K562 (cell line): ENCODE data around the gene TOMT. TPM values are rescaled to one million over a fixed set of nuclear protein-coding genes. Genes with fewer than 3 reads are reported as not detected.

Experiments
- ATAC-seq: fragments of 200-7000 bp; cut with Tn5 transposase; 3 replicates; pipeline ENCODE4 v1.9.1; 2020; ENCODE audit warnings: moderate library complexity
- BruUV-seq: library from RNA; stranded (reverse); fragments of 400-500 nt; replicated peaks from 2 replicates; lab custom pipeline; 2021; lab: Mats Ljungman, UMichigan
- CTCF ChIA-PET: fragments of 300-600 bp; formaldehyde crosslinking; extraction: SDS; loops from one replicate; lab custom pipeline; 2021; ENCODE audit warnings: low intra/inter-chr PET ratio; lab: Yijun Ruan, JAX
- POLR2A ChIA-PET: fragments of 300-600, 350-650 bp; sonication (Branson Sonifier 250); formaldehyde crosslinking; extraction: SDS; loops from one replicate; lab custom pipeline; 2021; ENCODE audit warnings: antibody characterized with exemption, inconsistent platforms; lab: Yijun Ruan, JAX
- DNase-seq, 4 experiments: peaks; one replicate each; pipeline versions ENCODE4 v3.0.0 to v3.0.0-alpha.2; 2011 to 2018; ENCODE audit warnings: low spot score in 3 of 4, mixed read lengths in 3 of 4; ENCODE audit errors: extremely low read depth in 1 of 4
- FAIRE-seq: peaks from 2 replicates; lab custom pipeline; 2011; peaks lifted over from hg19 to GRCh38; lab: Jason Lieb, UNC
- H2AFZ ChIP-seq: 2 replicates; pipeline ENCODE4 v1.6.0; 2011; ENCODE audit warnings: low read depth, low read length, control low read depth, inconsistent platforms
- H3K27ac ChIP-seq: fragments of 200-600 bp; 3 replicates; pipeline ENCODE4 v1.8.0; 2011; ENCODE audit warnings: low read depth, mild to moderate bottlenecking, control low read depth, inconsistent platforms, low read length, moderate library complexity, mixed read lengths; ENCODE audit errors: extremely low read depth
- H3K27me3 ChIP-seq, 2 experiments: fragments of 300-600 bp in 1 of 2; 2 replicates in 1 of 2; 3 replicates in 1 of 2; pipeline versions ENCODE4 v1.6.0 to v1.8.0; 2011; ENCODE audit warnings: inconsistent platforms in 2 of 2, low read length in 2 of 2, mild to moderate bottlenecking in 1 of 2, mixed read lengths in 1 of 2, moderate library complexity in 1 of 2; ENCODE audit not compliant: control insufficient read depth in 2 of 2, insufficient read depth in 2 of 2
- H3K36me3 ChIP-seq: fragments of 300-600 bp; 3 replicates; pipeline ENCODE4 v1.8.0; 2011; ENCODE audit warnings: mild to moderate bottlenecking, low read length, inconsistent platforms; ENCODE audit not compliant: control insufficient read depth, insufficient read depth
- H3K4me1 ChIP-seq, 2 experiments: fragments of 200-600 bp in 1 of 2; replicated peaks in 1 of 2; 2 replicates in 1 of 2; 3 replicates in 1 of 2; pipeline versions ENCODE4 v1.5.1 to v1.8.0; 2011; ENCODE audit warnings: inconsistent platforms in 2 of 2, low read length in 2 of 2, mild to moderate bottlenecking in 1 of 2, mixed read lengths in 1 of 2, moderate library complexity in 1 of 2; ENCODE audit not compliant: control insufficient read depth in 2 of 2, insufficient read depth in 2 of 2
- H3K4me2 ChIP-seq: 2 replicates; pipeline ENCODE4 v1.6.1; 2011; ENCODE audit warnings: low read length, control low read depth, inconsistent platforms, mixed read lengths; ENCODE audit not compliant: insufficient read depth
- H3K4me3 ChIP-seq: fragments of 200-600 bp; sonication (generic), shearing (Covaris generic); 2 replicates; pipeline ENCODE4 v1.5.1; 2016; ENCODE audit warnings: control low read depth, inconsistent platforms
- H3K79me2 ChIP-seq: fragments of 200-600 bp; 3 replicates; pipeline ENCODE4 v1.8.0; 2011; ENCODE audit warnings: low read length, inconsistent platforms; ENCODE audit not compliant: control insufficient read depth, insufficient read depth
- H3K9ac ChIP-seq, 2 experiments: 2 replicates each; pipeline versions ENCODE4 v1.6.0 to v1.6.1; 2011; ENCODE audit warnings: low read depth in 2 of 2, low read length in 2 of 2, control low read depth in 1 of 2, inconsistent platforms in 1 of 2, mild to moderate bottlenecking in 1 of 2, mixed read lengths in 1 of 2; ENCODE audit not compliant: insufficient read depth in 1 of 2
- H3K9me1 ChIP-seq: one replicate; pipeline ENCODE4 v1.6.0; 2011; ENCODE audit warnings: inconsistent platforms, mild to moderate bottlenecking, low read length, moderate library complexity; ENCODE audit not compliant: control insufficient read depth, insufficient read depth
- H3K9me3 ChIP-seq: replicated peaks from 2 replicates; pipeline ENCODE4 v1.5.1; 2011; ENCODE audit warnings: low read depth, low read length, inconsistent platforms; ENCODE audit not compliant: control insufficient read depth, insufficient read depth
- H4K20me1 ChIP-seq: replicated peaks from 2 replicates; pipeline ENCODE4 v1.6.1; 2011; ENCODE audit warnings: low read length, inconsistent platforms, mixed read lengths; ENCODE audit not compliant: control insufficient read depth, insufficient read depth
- ADNP ChIP-seq: fragments of 200-800 bp; sonication (Bioruptor generic); IDR thresholded peaks from 2 replicates; pipeline ENCODE4 v1.6.1; 2016; ENCODE audit warnings: missing genetic modification characterization, missing compliant biosample characterization
- ARHGAP35 ChIP-seq: fragments of 450-650 bp; IDR thresholded peaks from 2 replicates; pipeline ENCODE4 v1.6.1; 2018; ENCODE audit not compliant: partially characterized antibody
- CC2D1A ChIP-seq: fragments of 450-650 bp; IDR thresholded peaks from 2 replicates; pipeline ENCODE4 v1.6.1; 2017; ENCODE audit warnings: mild to moderate bottlenecking
- CREB1 ChIP-seq, 2 experiments: sonication (generic) in 1 of 2; formaldehyde crosslinking in 1 of 2; IDR thresholded peaks; 2 replicates each; pipeline versions ENCODE4 v1.6.1 to v1.8.0; 2012 to 2022; ENCODE audit warnings: inconsistent platforms in 1 of 2, mild to moderate bottlenecking in 1 of 2, missing genetic modification reagents in 1 of 2, moderate library complexity in 1 of 2
- FOXP1 ChIP-seq: sonication (generic); formaldehyde crosslinking; IDR thresholded peaks from 2 replicates; pipeline ENCODE4 v1.8.0; 2022; ENCODE audit warnings: mild to moderate bottlenecking, missing genetic modification reagents
- KDM1A ChIP-seq, 2 experiments: fragments of 450-650 bp; IDR thresholded peaks; 2 replicates each; pipeline ENCODE4 v1.6.1; 2016; ENCODE audit warnings: mild to moderate bottlenecking in 2 of 2
- MEF2A ChIP-seq: IDR thresholded peaks from 2 replicates; pipeline ENCODE4 v1.6.1; 2011; ENCODE audit warnings: low read depth, mild to moderate bottlenecking, low read length, moderate library complexity; ENCODE audit not compliant: control insufficient read depth
- NFE2 ChIP-seq: IDR thresholded peaks from 2 replicates; pipeline ENCODE4 v1.6.1; 2014; ENCODE audit warnings: antibody characterized with exemption, low read depth
- PHF21A ChIP-seq: fragments of 450-650 bp; IDR thresholded peaks from 2 replicates; pipeline ENCODE4 v1.6.1; 2017; ENCODE audit warnings: low read depth, borderline replicate concordance
- SMARCE1 ChIP-seq: fragments of 450-650 bp; IDR thresholded peaks from 2 replicates; pipeline ENCODE4 v1.7.1; 2016; ENCODE audit warnings: mild to moderate bottlenecking
- WGBS: fragments of 100-300 bp; shearing (Covaris generic); methylation state at CpG from one replicate; pipeline ENCODE4 v1.1.6; 2016; ENCODE audit warnings: low coverage, mixed read lengths; ENCODE audit not compliant: insufficient coverage; ENCODE audit errors: missing lambda C conversion rate; 5-methylcytosine and 5-hydroxymethylcytosine counted together
- in situ Hi-C: fragments of 300-500 bp; cut with MboI; formaldehyde crosslinking; loops from 4 replicates; pipeline ENCODE4 v1.15.0; 2018; ENCODE audit warnings: inconsistent platforms, mixed read lengths
- intact Hi-C: fragments of 100-400 bp; cut with micrococcal nuclease; formaldehyde crosslinking; loops from 2 replicates; pipeline ENCODE4 v1.14.2; 2022
- polyA plus RNA-seq, 8 experiments: library from polyadenylated mRNA; depleted of rRNA in 4 of 8; stranded (reverse) in 5 of 8; unstranded in 3 of 8; fragments of >200 nt; fragmentation: Nextera tagmentation in 2 of 8; fragmentation: Illumina TruSeq in 1 of 8; extraction: Ambion mirVana in 2 of 8; extraction: Trizol in 1 of 8; gene quantifications; 2 replicates each; pipeline versions ENCODE4 v1.2.1 to v1.2.3, GENCODE V29; 2011 to 2014; ENCODE audit warnings: inconsistent platforms in 1 of 8, missing spikeins in 1 of 8
- total RNA-seq, 7 experiments: library from RNA; depleted of rRNA in 6 of 7; stranded (reverse); fragments of >200 nt in 6 of 7; fragmentation: Illumina TruSeq in 2 of 7; extraction: Trizol in 2 of 7; gene quantifications; 2 replicates each; pipeline versions ENCODE4 v1.2.1 to v1.2.3, GENCODE V29; 2011 to 2021; ENCODE audit warnings: low replicate concordance in 1 of 7
- TF ChIP-seq, protein P1 (sequence below): IDR thresholded peaks from 3 replicates; pipeline ENCODE4 v1.6.1; 2011; ENCODE audit warnings: borderline replicate concordance, mild to moderate bottlenecking, moderate library complexity; ENCODE audit not compliant: insufficient read length; ENCODE audit errors: extremely low read depth
- TF ChIP-seq, protein P2 (sequence below): sonication (generic); formaldehyde crosslinking; IDR thresholded peaks from 2 replicates; pipeline ENCODE4 v1.8.0; 2022; ENCODE audit warnings: mild to moderate bottlenecking, missing genetic modification reagents
- TF ChIP-seq, protein P3 (sequence below): sonication (generic); formaldehyde crosslinking; IDR thresholded peaks from 2 replicates; pipeline ENCODE4 v1.8.1; 2022; ENCODE audit warnings: missing genetic modification reagents

TOMT gene
- total and polyA plus RNA-seq, 9 of the 15 experiments (the other 6 are each of a cell fraction or from before 2014, with no cell fraction given), result not detected

DNA sequence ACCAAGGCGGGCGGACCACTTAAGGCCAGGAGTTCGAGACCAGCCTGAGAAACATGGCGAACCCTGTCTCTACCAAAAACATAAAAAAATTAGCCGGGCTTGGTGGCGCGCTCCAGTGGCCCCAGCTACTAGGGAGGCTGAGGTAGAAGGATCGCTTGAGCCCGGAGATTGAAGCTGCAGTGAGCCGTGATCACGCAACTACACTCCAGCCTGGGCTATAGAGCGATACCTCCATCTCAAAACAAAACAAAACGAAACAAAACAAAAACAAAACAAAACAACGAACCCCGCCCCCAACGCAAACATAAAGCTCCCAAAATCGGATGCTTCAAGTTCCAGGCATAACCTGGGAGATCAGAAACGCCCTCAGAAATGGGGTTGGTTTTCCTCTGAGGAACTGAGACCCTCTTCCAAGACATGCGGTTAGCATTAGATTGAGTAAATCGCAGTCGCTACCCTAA, 24.5 kb upstream of the TOMT start:
- Histone ChIP-seq H3K9ac (peak overlapping the region; percentile 82 to 84), H2AFZ (peak overlapping the region; percentile 99), H4K20me1 (0 out of 2 replicates have a peak, but pooled peaks cover 6% of the 10 kb centered on the region), H3K27me3 (no peaks in the 10 kb centered on the region), H3K4me1 (peaks cover 6 to 11% of the 10 kb centered on the region in 2 experiments; a peak in 3 of 5 replicates), H3K4me3 (peak overlapping the region; percentile 70), H3K4me2 (peak overlapping the region; percentile 95), H3K9me1 (no peaks in the 10 kb centered on the region), H3K27ac (peak overlapping the region; percentile 76), H3K36me3 (peaks cover 3% of the 10 kb centered on the region; the same call in 2 of the 3 replicates), H3K9me3 (no peaks in the 10 kb centered on the region), H3K79me2 (peaks cover 38% of the 10 kb centered on the region)
- intact Hi-C loops, result loop anchor here (2.0 kb wide), 1 partner anchor 40 kb away; no protein-coding TSS in a partner anchor
- WGBS, result 50% methylated on average over 21 of the region's 21 CpGs
- DNase-seq (no peak), FAIRE-seq (no peak), ATAC-seq (no peak)
- CTCF ChIA-PET, result no interaction called here
- in situ Hi-C loops, result no loop called here
- POLR2A ChIA-PET, result interaction anchor here (1.3 to 2.3 kb wide), 4 partner anchors 9 to 20 kb away, joined by 5 to 15 read pairs (median 8); no protein-coding TSS in a partner anchor
- BruUV-seq, result TSS peak; percentile 76
- TF ChIP-seq SMARCE1 (peak; percentile 10; the same call in 1 of the 2 replicates), ADNP (tag) (0 out of 2 replicates have a peak, but pooled peaks have one; percentile 24), MEF2A (no peak), CREB1 (IDR thresholded peaks at IDR 0.05) (no peak), CREB1 (CRISPR knock-in tag; IDR thresholded peaks at IDR 0.05) (no peak), CC2D1A (peak; percentile 18; the same call in 1 of the 2 replicates), PHF21A (0 out of 2 replicates have a peak, but pooled peaks have one; percentile 9), NFE2 (no peak), ARHGAP35 (no peak), KDM1A (IDR thresholded peaks at IDR 0.05) (peak in 1 of 2 experiments; percentile 42; a peak in 1 of 4 replicates), FOXP1 (CRISPR knock-in tag) (0 out of 2 replicates have a peak, but pooled peaks have one; percentile 36)
- TF ChIP-seq, protein P1, sequence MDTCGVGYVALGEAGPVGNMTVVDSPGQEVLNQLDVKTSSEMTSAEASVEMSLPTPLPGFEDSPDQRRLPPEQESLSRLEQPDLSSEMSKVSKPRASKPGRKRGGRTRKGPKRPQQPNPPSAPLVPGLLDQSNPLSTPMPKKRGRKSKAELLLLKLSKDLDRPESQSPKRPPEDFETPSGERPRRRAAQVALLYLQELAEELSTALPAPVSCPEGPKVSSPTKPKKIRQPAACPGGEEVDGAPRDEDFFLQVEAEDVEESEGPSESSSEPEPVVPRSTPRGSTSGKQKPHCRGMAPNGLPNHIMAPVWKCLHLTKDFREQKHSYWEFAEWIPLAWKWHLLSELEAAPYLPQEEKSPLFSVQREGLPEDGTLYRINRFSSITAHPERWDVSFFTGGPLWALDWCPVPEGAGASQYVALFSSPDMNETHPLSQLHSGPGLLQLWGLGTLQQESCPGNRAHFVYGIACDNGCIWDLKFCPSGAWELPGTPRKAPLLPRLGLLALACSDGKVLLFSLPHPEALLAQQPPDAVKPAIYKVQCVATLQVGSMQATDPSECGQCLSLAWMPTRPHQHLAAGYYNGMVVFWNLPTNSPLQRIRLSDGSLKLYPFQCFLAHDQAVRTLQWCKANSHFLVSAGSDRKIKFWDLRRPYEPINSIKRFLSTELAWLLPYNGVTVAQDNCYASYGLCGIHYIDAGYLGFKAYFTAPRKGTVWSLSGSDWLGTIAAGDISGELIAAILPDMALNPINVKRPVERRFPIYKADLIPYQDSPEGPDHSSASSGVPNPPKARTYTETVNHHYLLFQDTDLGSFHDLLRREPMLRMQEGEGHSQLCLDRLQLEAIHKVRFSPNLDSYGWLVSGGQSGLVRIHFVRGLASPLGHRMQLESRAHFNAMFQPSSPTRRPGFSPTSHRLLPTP, result peak; percentile 48
- TF ChIP-seq, protein P2, sequence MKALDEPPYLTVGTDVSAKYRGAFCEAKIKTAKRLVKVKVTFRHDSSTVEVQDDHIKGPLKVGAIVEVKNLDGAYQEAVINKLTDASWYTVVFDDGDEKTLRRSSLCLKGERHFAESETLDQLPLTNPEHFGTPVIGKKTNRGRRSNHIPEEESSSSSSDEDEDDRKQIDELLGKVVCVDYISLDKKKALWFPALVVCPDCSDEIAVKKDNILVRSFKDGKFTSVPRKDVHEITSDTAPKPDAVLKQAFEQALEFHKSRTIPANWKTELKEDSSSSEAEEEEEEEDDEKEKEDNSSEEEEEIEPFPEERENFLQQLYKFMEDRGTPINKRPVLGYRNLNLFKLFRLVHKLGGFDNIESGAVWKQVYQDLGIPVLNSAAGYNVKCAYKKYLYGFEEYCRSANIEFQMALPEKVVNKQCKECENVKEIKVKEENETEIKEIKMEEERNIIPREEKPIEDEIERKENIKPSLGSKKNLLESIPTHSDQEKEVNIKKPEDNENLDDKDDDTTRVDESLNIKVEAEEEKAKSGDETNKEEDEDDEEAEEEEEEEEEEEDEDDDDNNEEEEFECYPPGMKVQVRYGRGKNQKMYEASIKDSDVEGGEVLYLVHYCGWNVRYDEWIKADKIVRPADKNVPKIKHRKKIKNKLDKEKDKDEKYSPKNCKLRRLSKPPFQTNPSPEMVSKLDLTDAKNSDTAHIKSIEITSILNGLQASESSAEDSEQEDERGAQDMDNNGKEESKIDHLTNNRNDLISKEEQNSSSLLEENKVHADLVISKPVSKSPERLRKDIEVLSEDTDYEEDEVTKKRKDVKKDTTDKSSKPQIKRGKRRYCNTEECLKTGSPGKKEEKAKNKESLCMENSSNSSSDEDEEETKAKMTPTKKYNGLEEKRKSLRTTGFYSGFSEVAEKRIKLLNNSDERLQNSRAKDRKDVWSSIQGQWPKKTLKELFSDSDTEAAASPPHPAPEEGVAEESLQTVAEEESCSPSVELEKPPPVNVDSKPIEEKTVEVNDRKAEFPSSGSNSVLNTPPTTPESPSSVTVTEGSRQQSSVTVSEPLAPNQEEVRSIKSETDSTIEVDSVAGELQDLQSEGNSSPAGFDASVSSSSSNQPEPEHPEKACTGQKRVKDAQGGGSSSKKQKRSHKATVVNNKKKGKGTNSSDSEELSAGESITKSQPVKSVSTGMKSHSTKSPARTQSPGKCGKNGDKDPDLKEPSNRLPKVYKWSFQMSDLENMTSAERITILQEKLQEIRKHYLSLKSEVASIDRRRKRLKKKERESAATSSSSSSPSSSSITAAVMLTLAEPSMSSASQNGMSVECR (CRISPR knock-in tag), result 0 out of 2 replicates have a peak, but pooled peaks have one; percentile 61
- TF ChIP-seq, protein P3, sequence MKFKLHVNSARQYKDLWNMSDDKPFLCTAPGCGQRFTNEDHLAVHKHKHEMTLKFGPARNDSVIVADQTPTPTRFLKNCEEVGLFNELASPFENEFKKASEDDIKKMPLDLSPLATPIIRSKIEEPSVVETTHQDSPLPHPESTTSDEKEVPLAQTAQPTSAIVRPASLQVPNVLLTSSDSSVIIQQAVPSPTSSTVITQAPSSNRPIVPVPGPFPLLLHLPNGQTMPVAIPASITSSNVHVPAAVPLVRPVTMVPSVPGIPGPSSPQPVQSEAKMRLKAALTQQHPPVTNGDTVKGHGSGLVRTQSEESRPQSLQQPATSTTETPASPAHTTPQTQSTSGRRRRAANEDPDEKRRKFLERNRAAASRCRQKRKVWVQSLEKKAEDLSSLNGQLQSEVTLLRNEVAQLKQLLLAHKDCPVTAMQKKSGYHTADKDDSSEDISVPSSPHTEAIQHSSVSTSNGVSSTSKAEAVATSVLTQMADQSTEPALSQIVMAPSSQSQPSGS (CRISPR knock-in tag), result no peak
